K562 (cell line): Measurements from ENCODE around the gene CELSR1. TPM values are rescaled to one million over a fixed set of nuclear protein-coding genes. Genes with fewer than 3 reads are reported as not detected.

Source experiments
- ATAC-seq: fragments of 200-7000 bp; cut with Tn5 transposase; 3 replicates; pipeline ENCODE4 v1.9.1; 2020; ENCODE audit warnings: moderate library complexity
- BruUV-seq: library from RNA; stranded (reverse); fragments of 400-500 nt; replicated peaks from 2 replicates; lab custom pipeline; 2021; lab: Mats Ljungman, UMichigan
- CTCF ChIA-PET: fragments of 300-600 bp; formaldehyde crosslinking; extraction: SDS; loops from one replicate; lab custom pipeline; 2021; ENCODE audit warnings: low intra/inter-chr PET ratio; lab: Yijun Ruan, JAX
- POLR2A ChIA-PET: fragments of 300-600, 350-650 bp; sonication (Branson Sonifier 250); formaldehyde crosslinking; extraction: SDS; loops from one replicate; lab custom pipeline; 2021; ENCODE audit warnings: antibody characterized with exemption, inconsistent platforms; lab: Yijun Ruan, JAX
- DNase-seq, 4 experiments: peaks; one replicate each; pipeline versions ENCODE4 v3.0.0 to v3.0.0-alpha.2; 2011 to 2018; ENCODE audit warnings: low spot score in 3 of 4, mixed read lengths in 3 of 4; ENCODE audit errors: extremely low read depth in 1 of 4
- FAIRE-seq: peaks from 2 replicates; lab custom pipeline; 2011; peaks lifted over from hg19 to GRCh38; lab: Jason Lieb, UNC
- H2AFZ ChIP-seq: 2 replicates; pipeline ENCODE4 v1.6.0; 2011; ENCODE audit warnings: low read depth, low read length, control low read depth, inconsistent platforms
- H3K27ac ChIP-seq: fragments of 200-600 bp; 3 replicates; pipeline ENCODE4 v1.8.0; 2011; ENCODE audit warnings: low read depth, mild to moderate bottlenecking, control low read depth, inconsistent platforms, low read length, moderate library complexity, mixed read lengths; ENCODE audit errors: extremely low read depth
- H3K27me3 ChIP-seq, 2 experiments: fragments of 300-600 bp in 1 of 2; 2 replicates in 1 of 2; 3 replicates in 1 of 2; pipeline versions ENCODE4 v1.6.0 to v1.8.0; 2011; ENCODE audit warnings: inconsistent platforms in 2 of 2, low read length in 2 of 2, mild to moderate bottlenecking in 1 of 2, mixed read lengths in 1 of 2, moderate library complexity in 1 of 2; ENCODE audit not compliant: control insufficient read depth in 2 of 2, insufficient read depth in 2 of 2
- H3K36me3 ChIP-seq: fragments of 300-600 bp; 3 replicates; pipeline ENCODE4 v1.8.0; 2011; ENCODE audit warnings: mild to moderate bottlenecking, low read length, inconsistent platforms; ENCODE audit not compliant: control insufficient read depth, insufficient read depth
- H3K4me1 ChIP-seq, 2 experiments: fragments of 200-600 bp in 1 of 2; replicated peaks in 1 of 2; 2 replicates in 1 of 2; 3 replicates in 1 of 2; pipeline versions ENCODE4 v1.5.1 to v1.8.0; 2011; ENCODE audit warnings: inconsistent platforms in 2 of 2, low read length in 2 of 2, mild to moderate bottlenecking in 1 of 2, mixed read lengths in 1 of 2, moderate library complexity in 1 of 2; ENCODE audit not compliant: control insufficient read depth in 2 of 2, insufficient read depth in 2 of 2
- H3K4me2 ChIP-seq: 2 replicates; pipeline ENCODE4 v1.6.1; 2011; ENCODE audit warnings: low read length, control low read depth, inconsistent platforms, mixed read lengths; ENCODE audit not compliant: insufficient read depth
- H3K4me3 ChIP-seq: fragments of 200-600 bp; sonication (generic), shearing (Covaris generic); 2 replicates; pipeline ENCODE4 v1.5.1; 2016; ENCODE audit warnings: control low read depth, inconsistent platforms
- H3K79me2 ChIP-seq: fragments of 200-600 bp; 3 replicates; pipeline ENCODE4 v1.8.0; 2011; ENCODE audit warnings: low read length, inconsistent platforms; ENCODE audit not compliant: control insufficient read depth, insufficient read depth
- H3K9ac ChIP-seq, 2 experiments: 2 replicates each; pipeline versions ENCODE4 v1.6.0 to v1.6.1; 2011; ENCODE audit warnings: low read depth in 2 of 2, low read length in 2 of 2, control low read depth in 1 of 2, inconsistent platforms in 1 of 2, mild to moderate bottlenecking in 1 of 2, mixed read lengths in 1 of 2; ENCODE audit not compliant: insufficient read depth in 1 of 2
- H3K9me1 ChIP-seq: one replicate; pipeline ENCODE4 v1.6.0; 2011; ENCODE audit warnings: inconsistent platforms, mild to moderate bottlenecking, low read length, moderate library complexity; ENCODE audit not compliant: control insufficient read depth, insufficient read depth
- H3K9me3 ChIP-seq: replicated peaks from 2 replicates; pipeline ENCODE4 v1.5.1; 2011; ENCODE audit warnings: low read depth, low read length, inconsistent platforms; ENCODE audit not compliant: control insufficient read depth, insufficient read depth
- H4K20me1 ChIP-seq: replicated peaks from 2 replicates; pipeline ENCODE4 v1.6.1; 2011; ENCODE audit warnings: low read length, inconsistent platforms, mixed read lengths; ENCODE audit not compliant: control insufficient read depth, insufficient read depth
- KDM1A ChIP-seq, 2 experiments: fragments of 450-650 bp; IDR thresholded peaks; 2 replicates each; pipeline ENCODE4 v1.6.1; 2016; ENCODE audit warnings: mild to moderate bottlenecking in 2 of 2
- POLR2G ChIP-seq: fragments of 200-400 bp; formaldehyde crosslinking; IDR thresholded peaks from 2 replicates; pipeline ENCODE4 v1.6.1; 2017; ENCODE audit warnings: low read depth, mild to moderate bottlenecking, antibody characterized with exemption, low read length, moderate library complexity
- RAD21 ChIP-seq, 2 experiments: fragments of 250-450 bp in 1 of 2; fragments of 450-650 bp in 1 of 2; sonication (Bioruptor Pico) in 1 of 2; formaldehyde crosslinking in 1 of 2; IDR thresholded peaks in 1 of 2; conservative IDR thresholded peaks in 1 of 2; 2 replicates each; pipeline versions ENCODE4 v1.4.0 to v1.8.0; 2020 to 2022; ENCODE audit warnings: mild to moderate bottlenecking in 2 of 2, moderate library complexity in 1 of 2
- SLC30A9 ChIP-seq: fragments of 250-450 bp; sonication (Bioruptor Pico); IDR thresholded peaks from 2 replicates; pipeline ENCODE4 v1.8.0; 2022; ENCODE audit warnings: mild to moderate bottlenecking, moderate library complexity
- SP1 ChIP-seq: sonication (generic); formaldehyde crosslinking; IDR thresholded peaks from 2 replicates; pipeline ENCODE4 v1.8.1; 2022; ENCODE audit warnings: mild to moderate bottlenecking, missing genetic modification reagents
- SPI1 ChIP-seq: IDR thresholded peaks from 2 replicates; pipeline ENCODE4 v1.6.1; 2011; ENCODE audit warnings: low read depth, low read length, control low read depth, borderline replicate concordance
- TCF3 ChIP-seq: sonication (generic); formaldehyde crosslinking; IDR thresholded peaks from 2 replicates; pipeline ENCODE4 v1.4.0; 2020; ENCODE audit warnings: mild to moderate bottlenecking, missing genetic modification reagents
- YBX1 ChIP-seq: fragments of 450-650 bp; IDR thresholded peaks from 2 replicates; pipeline ENCODE4 v1.7.1; 2016; ENCODE audit warnings: mild to moderate bottlenecking
- ZNF175 ChIP-seq: fragments of 200-800 bp; sonication (Bioruptor generic); IDR thresholded peaks from 2 replicates; pipeline ENCODE4 v1.6.1; 2016; ENCODE audit warnings: low read depth, mild to moderate bottlenecking, missing genetic modification characterization, missing compliant biosample characterization
- ZNF507 ChIP-seq: conservative IDR thresholded peaks from 2 replicates; pipeline ENCODE4 v1.6.1; 2017; ENCODE audit warnings: missing genetic modification characterization, missing compliant biosample characterization
- WGBS: fragments of 100-300 bp; shearing (Covaris generic); methylation state at CpG from one replicate; pipeline ENCODE4 v1.1.6; 2016; ENCODE audit warnings: low coverage, mixed read lengths; ENCODE audit not compliant: insufficient coverage; ENCODE audit errors: missing lambda C conversion rate; 5-methylcytosine and 5-hydroxymethylcytosine counted together
- in situ Hi-C: fragments of 300-500 bp; cut with MboI; formaldehyde crosslinking; loops from 4 replicates; pipeline ENCODE4 v1.15.0; 2018; ENCODE audit warnings: inconsistent platforms, mixed read lengths
- intact Hi-C: fragments of 100-400 bp; cut with micrococcal nuclease; formaldehyde crosslinking; loops from 2 replicates; pipeline ENCODE4 v1.14.2; 2022
- polyA plus RNA-seq, 8 experiments: library from polyadenylated mRNA; depleted of rRNA in 4 of 8; stranded (reverse) in 5 of 8; unstranded in 3 of 8; fragments of >200 nt; fragmentation: Nextera tagmentation in 2 of 8; fragmentation: Illumina TruSeq in 1 of 8; extraction: Ambion mirVana in 2 of 8; extraction: Trizol in 1 of 8; gene quantifications; 2 replicates each; pipeline versions ENCODE4 v1.2.1 to v1.2.3, GENCODE V29; 2011 to 2014; ENCODE audit warnings: inconsistent platforms in 1 of 8, missing spikeins in 1 of 8
- total RNA-seq, 7 experiments: library from RNA; depleted of rRNA in 6 of 7; stranded (reverse); fragments of >200 nt in 6 of 7; fragmentation: Illumina TruSeq in 2 of 7; extraction: Trizol in 2 of 7; gene quantifications; 2 replicates each; pipeline versions ENCODE4 v1.2.1 to v1.2.3, GENCODE V29; 2011 to 2021; ENCODE audit warnings: low replicate concordance in 1 of 7
- TF ChIP-seq, protein P1 (sequence below): IDR thresholded peaks from 2 replicates; pipeline ENCODE4 v1.6.1; 2014; ENCODE audit warnings: antibody characterized with exemption

The CELSR1 gene
- total and polyA plus RNA-seq, 9 of the 15 experiments (the other 6 are each of a cell fraction or from before 2014, with no cell fraction given): under 0.01 to 0.09 TPM; not detected in 7

GRCh38 chr22:46351131-46351735, 186.2 kb downstream of the CELSR1 start:
- no peak overlapping the region for H3K27ac ChIP-seq
- H4K20me1 ChIP-seq: peaks cover 3% of the 10 kb centered on the region; the same call in 1 of the 2 replicates

More at GRCh38 chr22:46351131-46351735, 186.2 kb downstream of the CELSR1 start:
- Histone ChIP-seq H3K4me3 (no peak overlapping the region), H3K79me2 (no peaks in the 10 kb centered on the region), H3K9ac (no peak overlapping the region), H3K4me2 (no peak overlapping the region), H3K36me3 (peaks cover 90% of the 10 kb centered on the region; the same call in 2 of the 3 replicates), H2AFZ (no peak overlapping the region), H3K27me3 (no peaks in the 10 kb centered on the region), H3K9me3 (no peaks in the 10 kb centered on the region)
- FAIRE-seq: no peak
- in situ Hi-C loops (no loop called here), intact Hi-C loops (no loop called here)
- ATAC-seq: no peak
- ChIA-PET CTCF (no interaction called here), POLR2A (no interaction called here)
- WGBS: 98% methylated on average over 6 of the region's 28 CpGs
- no peak for DNase-seq
- TF ChIP-seq POLR2G (no peak), SPI1 (no peak), TCF3 (no peak), SLC30A9 (no peak), YBX1 (no peak), ZNF507 (tag) (no peak), ZNF175 (no peak), SP1 (CRISPR knock-in tag) (no peak), RAD21 (CRISPR knock-in tag; conservative IDR thresholded peaks at IDR 0.05 in 1 of 2, IDR thresholded peaks at IDR 0.05 in 1 of 2) (no peak), KDM1A (IDR thresholded peaks at IDR 0.05) (no peak)
- TF ChIP-seq, protein P1, sequence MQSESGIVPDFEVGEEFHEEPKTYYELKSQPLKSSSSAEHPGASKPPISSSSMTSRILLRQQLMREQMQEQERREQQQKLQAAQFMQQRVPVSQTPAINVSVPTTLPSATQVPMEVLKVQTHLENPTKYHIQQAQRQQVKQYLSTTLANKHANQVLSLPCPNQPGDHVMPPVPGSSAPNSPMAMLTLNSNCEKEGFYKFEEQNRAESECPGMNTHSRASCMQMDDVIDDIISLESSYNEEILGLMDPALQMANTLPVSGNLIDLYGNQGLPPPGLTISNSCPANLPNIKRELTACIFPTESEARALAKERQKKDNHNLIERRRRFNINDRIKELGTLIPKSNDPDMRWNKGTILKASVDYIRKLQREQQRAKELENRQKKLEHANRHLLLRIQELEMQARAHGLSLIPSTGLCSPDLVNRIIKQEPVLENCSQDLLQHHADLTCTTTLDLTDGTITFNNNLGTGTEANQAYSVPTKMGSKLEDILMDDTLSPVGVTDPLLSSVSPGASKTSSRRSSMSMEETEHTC: no peak
- TF ChIP-seq, all 486 proteins: peak for 0
- BruUV-seq: no TSS peak
- no peaks in the 10 kb centered on the region for H3K9me1 ChIP-seq
- no peaks in the 10 kb centered on the region for H3K4me1 ChIP-seq
